Heart left ventricle (tissue), 16 donors: Measurements from ENCODE around the gene PRKAR1B. TPM values are rescaled to one million over a fixed set of nuclear protein-coding genes. Genes with fewer than 3 reads are reported as not detected.

Source experiments
- ATAC-seq, 4 donors: fragments of 200-7000 bp; cut with Tn5 transposase; one replicate each; pipeline ENCODE4 v1.9.1; 2020 to 2022; ENCODE audit warnings: moderate library complexity in 4 of 4, mild to moderate bottlenecking in 3 of 4, moderate number of reproducible peaks in 1 of 4
- DNase-seq, 5 donors: peaks; one replicate each; pipeline ENCODE4 v3.0.0-alpha.2; 2020
- H3K27ac ChIP-seq, 12 donors: fragments of 200-600 bp; sonication (generic) in 4 of 12; one replicate each; pipeline versions ENCODE4 v1.5.0 to v1.8.0; 2016 to 2022; ENCODE audit warnings: mild to moderate bottlenecking in 2 of 12
- H3K27me3 ChIP-seq, 9 donors: fragments of 200-600 bp; sonication (generic) in 2 of 9; one replicate each; pipeline versions ENCODE4 v1.5.1 to v1.8.0; 2016 to 2022; ENCODE audit warnings: mild to moderate bottlenecking in 3 of 9
- H3K36me3 ChIP-seq, 9 donors: fragments of 200-600 bp; sonication (generic) in 2 of 9; one replicate each; pipeline versions ENCODE4 v1.5.0 to v1.8.0; 2018 to 2022; ENCODE audit warnings: mild to moderate bottlenecking in 2 of 9
- H3K4me1 ChIP-seq, 12 donors: fragments of 200-600 bp; sonication (generic) in 4 of 12; one replicate each; pipeline versions ENCODE4 v1.5.0 to v1.8.0; 2016 to 2022; ENCODE audit warnings: mild to moderate bottlenecking in 3 of 12
- H3K4me3 ChIP-seq, 12 donors: fragments of 200-600 bp; sonication (generic) in 4 of 12; one replicate each; pipeline versions ENCODE4 v1.5.0 to v1.8.0; 2017 to 2022; ENCODE audit warnings: mild to moderate bottlenecking in 9 of 12, moderate library complexity in 4 of 12
- H3K9me3 ChIP-seq, 12 donors: fragments of 200-600 bp; sonication (generic) in 4 of 12; one replicate each; pipeline versions ENCODE4 v1.5.0 to v1.8.0; 2016 to 2022; ENCODE audit warnings: mild to moderate bottlenecking in 1 of 12
- POLR2A ChIP-seq, 2 donors: fragments of 450-650 bp; IDR thresholded peaks; one replicate each; pipeline ENCODE4 v1.6.1; 2017; ENCODE audit warnings: antibody characterized with exemption in 2 of 2, mild to moderate bottlenecking in 2 of 2, moderate library complexity in 2 of 2
- WGBS, 4 donors: extraction: QIAGEN DNeasy Blood & Tissue Kit in 2 of 4; methylation state at CpG; one replicate each; pipeline versions ENCODE4 v1.1.5 to v1.1.7; 2013 to 2018; 5-methylcytosine and 5-hydroxymethylcytosine counted together
- intact Hi-C, 10 donors: fragments of 100-400 bp; cut with DNase I; formaldehyde crosslinking; loops; one replicate each; pipeline versions ENCODE4 v1.11.1 to v1.14.2; 2022
- polyA plus RNA-seq, 2 donors: library from polyadenylated mRNA; stranded (reverse); fragments of 200-250 nt; gene quantifications; one replicate each; pipeline ENCODE4 v1.2.3, GENCODE V29; 2013
- total RNA-seq, 9 donors: library from RNA; depleted of rRNA in 2 of 9; stranded (reverse); fragments of >200 nt in 2 of 9; fragmentation: NEBNext Ultra II Directional in 3 of 9; extraction: Animal tissue kit (Norgen Biotek cat#: 25700) in 3 of 9; gene quantifications; one replicate each; pipeline versions ENCODE4 v1.1.0 to v1.2.4, GENCODE V29; 2016 to 2023
- TF ChIP-seq, protein P1 (sequence below), 12 donors: fragments of 200-600 bp; sonication (generic) in 4 of 12; IDR thresholded peaks; one replicate each; pipeline versions ENCODE4 v1.5.0 to v1.8.0; 2018 to 2022; ENCODE audit warnings: antibody characterized with exemption in 12 of 12, mild to moderate bottlenecking in 5 of 12
- donor health status: ischemic (EF 13 %, LVEDD 7.1; RV severe dilation, severe dysfunction).
- donor health status: healthy with polysubstance abuse.
- donor health status: DM: no; HTN: yes; CAD: no.
- donor health status: DM: no; HTN: no; CAD: no.
- donor health status: ischemic (EF 25% LVEDD 6.9; RV normal size, moderate dysfunction).
- donor health status: ischemic (EF 25% LVEDD 5.7; RV mildly dilated, moderate dysfunction).
- donor health status: healthy.
- donor health status: DM: yes; HTN: yes; CAD: no.
- donor health status: ischemic (EF 35%, LVEDD 5.7; RV mildly dilated, moderate dysfunction).
- donor health status: nonischemic (EF 11% LVEDD 7.7; RV severe dilation, severe dysfunction).
- donor health status: DM: yes; HTN: yes; CAD: no.
- donor health status: PGD.
- donor health status: ischemic (EF 29% LVEDD 5.4; RV normal size, mild dysfunction).
- donor health status: nonischemic (EF 23%, LVEDD 6.1; RV moderate dilation, normal function).

Gene PRKAR1B
- total and polyA plus RNA-seq, 11 donors: 4.1 to 22.2 (median 17.9) TPM

- intact Hi-C loops: loop anchor here in 2 of 10 donors (5.0 to 10.0 kb wide), 2 partner anchors 76 to 136 kb away; partner anchors contain the start of genes DNAAF5 (in 1 of the 2), PDGFA (in 1 of the 2) and PRKAR1B (in 1 of the 2)
- DNase-seq (peak in 1 of 5 donors; percentile 39), ATAC-seq (peak in 1 of 4 donors; percentile 10)
- no peaks in the 10 kb centered on the region for H3K27me3 ChIP-seq
- H3K9me3 ChIP-seq: no peaks in the 10 kb centered on the region
- 84 to 86% (median 85%) methylated on average over 12 to 14 of the region's 14 CpGs for WGBS, 4 donors
- H3K4me3 ChIP-seq: no peak overlapping the region
- peak overlapping the region; percentile 18 to 94 (median 78) for H3K27ac ChIP-seq
- no peak for TF ChIP-seq POLR2A (IDR thresholded peaks at IDR 0.05)
- TF ChIP-seq, protein P1, sequence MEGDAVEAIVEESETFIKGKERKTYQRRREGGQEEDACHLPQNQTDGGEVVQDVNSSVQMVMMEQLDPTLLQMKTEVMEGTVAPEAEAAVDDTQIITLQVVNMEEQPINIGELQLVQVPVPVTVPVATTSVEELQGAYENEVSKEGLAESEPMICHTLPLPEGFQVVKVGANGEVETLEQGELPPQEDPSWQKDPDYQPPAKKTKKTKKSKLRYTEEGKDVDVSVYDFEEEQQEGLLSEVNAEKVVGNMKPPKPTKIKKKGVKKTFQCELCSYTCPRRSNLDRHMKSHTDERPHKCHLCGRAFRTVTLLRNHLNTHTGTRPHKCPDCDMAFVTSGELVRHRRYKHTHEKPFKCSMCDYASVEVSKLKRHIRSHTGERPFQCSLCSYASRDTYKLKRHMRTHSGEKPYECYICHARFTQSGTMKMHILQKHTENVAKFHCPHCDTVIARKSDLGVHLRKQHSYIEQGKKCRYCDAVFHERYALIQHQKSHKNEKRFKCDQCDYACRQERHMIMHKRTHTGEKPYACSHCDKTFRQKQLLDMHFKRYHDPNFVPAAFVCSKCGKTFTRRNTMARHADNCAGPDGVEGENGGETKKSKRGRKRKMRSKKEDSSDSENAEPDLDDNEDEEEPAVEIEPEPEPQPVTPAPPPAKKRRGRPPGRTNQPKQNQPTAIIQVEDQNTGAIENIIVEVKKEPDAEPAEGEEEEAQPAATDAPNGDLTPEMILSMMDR (IDR thresholded peaks at IDR 0.05): no peak
- no peaks in the 10 kb centered on the region for H3K36me3 ChIP-seq
- H3K4me1 ChIP-seq: peaks cover 0 to 11% (median 2%) of the 10 kb centered on the region in 12 donors
These were observed 75.9 kb downstream of the PRKAR1B start for GRCh38 chr7:651032-651728.

GRCh38 chr7:650339-651031 is 76.6 kb downstream of the PRKAR1B start:
- Histone ChIP-seq H3K27me3 (no peaks in the 10 kb centered on the region), H3K27ac (peak overlapping the region; percentile 18 to 94 (median 78)), H3K9me3 (no peaks in the 10 kb centered on the region), H3K36me3 (no peaks in the 10 kb centered on the region), H3K4me3 (peak overlapping the region in 6 of 12 donors; percentile 12 to 28 (median 25)), H3K4me1 (peaks cover 0 to 14% (median 2%) of the 10 kb centered on the region in 12 donors)
- intact Hi-C loops: loop anchor here in 2 of 10 donors (5.0 to 10.0 kb wide), 2 partner anchors 77 to 136 kb away; partner anchors contain the start of genes DNAAF5 (in 1 of the 2), PDGFA (in 1 of the 2) and PRKAR1B (in 1 of the 2)
- ATAC-seq: peak; percentile 92 to 98 (median 97)
- TF ChIP-seq POLR2A (IDR thresholded peaks at IDR 0.05): no peak
- TF ChIP-seq, protein P1 (IDR thresholded peaks at IDR 0.05): no peak
- 50 to 77% (median 69%) methylated on average over 17 to 22 of the region's 22 CpGs for WGBS, 4 donors
- peak; percentile 78 to 92 (median 85) for DNase-seq

DNA sequence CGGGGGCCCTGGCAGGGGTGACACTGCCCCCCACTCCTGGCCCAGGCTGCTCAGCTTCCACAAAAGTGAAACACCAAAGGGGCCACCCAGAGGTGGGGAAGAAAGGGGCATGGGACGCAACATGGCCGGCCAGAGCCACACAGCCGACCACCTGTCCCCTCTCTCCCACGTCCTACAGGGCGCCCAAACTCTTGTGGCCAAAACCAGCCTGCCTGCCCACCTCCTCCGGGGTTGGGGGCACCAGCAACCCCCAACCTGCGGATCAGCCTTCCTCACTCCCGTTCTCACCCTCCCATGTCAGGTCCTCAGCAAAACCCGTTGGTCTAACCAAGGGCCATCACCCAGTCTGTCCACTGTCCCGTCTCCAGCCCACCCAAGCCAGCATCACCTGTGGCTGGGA is 80.1 kb downstream of the PRKAR1B start:
- 93 to 96% (median 95%) methylated on average over 10 to 11 of the region's 11 CpGs for WGBS, 4 donors
- Histone ChIP-seq H3K27me3 (no peaks in the 10 kb centered on the region), H3K27ac (no peak overlapping the region), H3K4me3 (no peak overlapping the region), H3K9me3 (peaks cover 0 to 10% (median 0%) of the 10 kb centered on the region in 12 donors), H3K4me1 (peaks cover 0 to 27% (median 6%) of the 10 kb centered on the region in 12 donors), H3K36me3 (no peaks in the 10 kb centered on the region)
- TF ChIP-seq POLR2A (IDR thresholded peaks at IDR 0.05): no peak
- TF ChIP-seq, protein P1 (IDR thresholded peaks at IDR 0.05): no peak
- ATAC-seq: no peak
- intact Hi-C loops: loop anchor here in 1 of 10 donors (5.0 kb wide), 1 partner anchor 80 kb away; the partner anchor contains the start of genes DNAAF5 and PRKAR1B
- DNase-seq: peak in 1 of 5 donors; percentile 48

DNA sequence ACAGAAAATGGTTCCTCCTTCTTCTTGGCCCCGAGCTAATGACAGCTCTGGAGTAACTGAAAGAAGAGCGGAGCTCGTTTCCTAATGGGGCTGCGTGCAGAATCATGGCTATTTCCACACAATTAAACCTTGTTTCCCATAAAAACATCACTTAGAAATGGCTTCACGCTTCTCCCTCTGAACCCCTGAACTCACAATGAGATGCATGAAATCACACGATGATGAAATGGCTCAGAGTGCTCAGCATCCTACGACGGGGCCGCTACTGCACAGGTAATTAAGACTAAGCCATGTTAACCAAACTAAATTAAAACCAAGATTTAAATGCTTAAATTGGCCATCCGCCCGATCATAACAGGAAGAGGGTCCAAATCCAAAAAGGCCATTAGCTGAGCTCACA is 80.6 kb downstream of the PRKAR1B start:
- Histone ChIP-seq H3K27me3 (no peaks in the 10 kb centered on the region), H3K27ac (no peak overlapping the region), H3K4me1 (peaks cover 0 to 27% (median 6%) of the 10 kb centered on the region in 12 donors), H3K4me3 (no peak overlapping the region), H3K9me3 (peaks cover 0 to 10% (median 0%) of the 10 kb centered on the region in 12 donors), H3K36me3 (no peaks in the 10 kb centered on the region)
- intact Hi-C loops: loop anchor here in 1 of 10 donors (5.0 kb wide), 1 partner anchor 81 kb away; the partner anchor contains the start of genes DNAAF5 and PRKAR1B
- ATAC-seq (no peak), DNase-seq (no peak)
- no peak for TF ChIP-seq POLR2A (IDR thresholded peaks at IDR 0.05)
- TF ChIP-seq, protein P1 (IDR thresholded peaks at IDR 0.05): no peak
- WGBS, 4 donors: 84 to 93% (median 89%) methylated on average over 11 of the region's 11 CpGs
